HepG2 (cell line): ENCODE measurements around the gene GRIFIN. TPM values are rescaled to one million over a fixed set of nuclear protein-coding genes. Genes with fewer than 3 reads are reported as not detected.

Experiments
- ATAC-seq: fragments of 200-7000 bp; cut with Tn5 transposase; 3 replicates; pipeline ENCODE4 v1.9.1; 2020; ENCODE audit warnings: mild to moderate bottlenecking, moderate library complexity
- BruUV-seq: library from RNA; stranded (reverse); fragments of 400-500 nt; replicated peaks from 2 replicates; lab custom pipeline; 2021; lab: Mats Ljungman, UMichigan
- CTCF ChIA-PET: fragments of 300-600 bp; formaldehyde crosslinking; extraction: SDS; loops from one replicate; lab custom pipeline; 2021; ENCODE audit warnings: low total read pairs, inconsistent platforms, low intra/inter-chr PET ratio; lab: Yijun Ruan, JAX
- POLR2A ChIA-PET: fragments of 350-600 bp; sonication (Branson Sonifier 250); formaldehyde crosslinking; loops from one replicate; lab custom pipeline; 2020; ENCODE audit warnings: antibody characterized with exemption, inconsistent platforms; lab: Yijun Ruan, JAX
- DNase-seq: peaks from one replicate; pipeline ENCODE4 v3.0.0-alpha.2; 2015; ENCODE audit warnings: low spot score
- FAIRE-seq: peaks from 3 replicates; lab custom pipeline; 2011; peaks lifted over from hg19 to GRCh38; lab: Jason Lieb, UNC
- H2AFZ ChIP-seq: one replicate; pipeline ENCODE4 v1.6.1; 2011; ENCODE audit warnings: low read length, inconsistent platforms
- H3K27ac ChIP-seq: fragments of 300-600 bp; 3 replicates; pipeline ENCODE4 v1.8.0; 2011; ENCODE audit warnings: mixed run types, mild to moderate bottlenecking, mixed read lengths, low read length, inconsistent platforms; ENCODE audit not compliant: insufficient read depth; ENCODE audit errors: extremely low read length
- H3K27me3 ChIP-seq, 2 experiments: fragments of 200-600 bp in 1 of 2; 2 replicates in 1 of 2; 3 replicates in 1 of 2; pipeline versions ENCODE4 v1.6.0 to v1.8.0; 2011; ENCODE audit warnings: low read length in 2 of 2, mild to moderate bottlenecking in 2 of 2, moderate library complexity in 2 of 2, inconsistent platforms in 1 of 2; ENCODE audit not compliant: insufficient read depth in 2 of 2, control insufficient read depth in 1 of 2
- H3K36me3 ChIP-seq, 2 experiments: fragments of 200-600 bp in 1 of 2; replicated peaks in 1 of 2; 2 replicates in 1 of 2; 3 replicates in 1 of 2; pipeline versions ENCODE4 v1.5.1 to v1.8.0; 2011; ENCODE audit warnings: low read length in 2 of 2, inconsistent platforms in 1 of 2; ENCODE audit not compliant: insufficient read depth in 2 of 2, control insufficient read depth in 1 of 2
- H3K4me1 ChIP-seq: 2 replicates; pipeline ENCODE4 v1.5.1; 2012; ENCODE audit warnings: low read length, inconsistent platforms; ENCODE audit not compliant: insufficient read depth
- H3K4me2 ChIP-seq: 2 replicates; pipeline ENCODE4 v1.6.0; 2011; ENCODE audit warnings: low read depth, low read length, inconsistent platforms
- H3K4me3 ChIP-seq, 3 experiments: fragments of 200-600 bp in 1 of 3; sonication (generic), shearing (Covaris generic) in 1 of 3; replicated peaks in 1 of 3; 2 replicates each; pipeline ENCODE4 v1.5.1; 2011 to 2016; ENCODE audit warnings: low read length in 3 of 3, inconsistent platforms in 2 of 3, low read depth in 2 of 3, mild to moderate bottlenecking in 2 of 3, control low read depth in 1 of 3, mixed read lengths in 1 of 3; ENCODE audit not compliant: insufficient read depth in 1 of 3
- H3K79me2 ChIP-seq: one replicate; pipeline ENCODE4 v1.6.1; 2011; ENCODE audit warnings: low read length, inconsistent platforms; ENCODE audit not compliant: insufficient read depth
- H3K9ac ChIP-seq: 2 replicates; pipeline ENCODE4 v1.6.0; 2011; ENCODE audit warnings: mild to moderate bottlenecking, low read depth, low read length, inconsistent platforms; ENCODE audit not compliant: insufficient read depth
- H3K9me3 ChIP-seq: 2 replicates; pipeline ENCODE4 v1.5.1; 2012; ENCODE audit warnings: mild to moderate bottlenecking, low read length
- H4K20me1 ChIP-seq: 2 replicates; pipeline ENCODE4 v1.6.0; 2011; ENCODE audit warnings: inconsistent platforms, mild to moderate bottlenecking, low read length, moderate library complexity; ENCODE audit not compliant: insufficient read depth
- CREB1 ChIP-seq, 2 experiments: fragments of 450-650 bp in 1 of 2; IDR thresholded peaks; 2 replicates each; pipeline ENCODE4 v1.6.1; 2016 to 2017; ENCODE audit warnings: control low read depth in 1 of 2, mild to moderate bottlenecking in 1 of 2, missing compliant biosample characterization in 1 of 2, missing genetic modification characterization in 1 of 2
- KIAA2018 ChIP-seq: sonication (generic); formaldehyde crosslinking; IDR thresholded peaks from 2 replicates; pipeline ENCODE4 v1.5.0; 2020; ENCODE audit warnings: mild to moderate bottlenecking, missing genetic modification reagents, borderline replicate concordance
- MAFF ChIP-seq: IDR thresholded peaks from 2 replicates; pipeline ENCODE4 v1.6.1; 2011; ENCODE audit warnings: low read depth, low read length, improper control_type of control experiment
- MED8 ChIP-seq: sonication (generic); formaldehyde crosslinking; IDR thresholded peaks from 2 replicates; pipeline ENCODE4 v1.8.1; 2023; ENCODE audit warnings: mild to moderate bottlenecking, missing genetic modification reagents; ENCODE audit not compliant: insufficient replicate concordance
- NFYC ChIP-seq: IDR thresholded peaks from 2 replicates; pipeline ENCODE4 v1.6.1; 2016; ENCODE audit warnings: missing genetic modification reagents, missing compliant biosample characterization
- XRCC5 ChIP-seq: fragments of 200-400 bp; formaldehyde crosslinking; optimal IDR thresholded peaks from 2 replicates; pipeline ENCODE3; 2017; ENCODE audit warnings: mild to moderate bottlenecking, low read length
- ZNF235 ChIP-seq: sonication (generic); formaldehyde crosslinking; IDR thresholded peaks from 2 replicates; pipeline ENCODE4 v1.8.1; 2023; ENCODE audit warnings: mild to moderate bottlenecking, missing genetic modification reagents, borderline replicate concordance
- ZNF530 ChIP-seq: sonication (generic); formaldehyde crosslinking; IDR thresholded peaks from 2 replicates; pipeline ENCODE4 v1.5.0; 2020; ENCODE audit warnings: low read depth, mild to moderate bottlenecking, missing genetic modification reagents
- ZNF614 ChIP-seq: IDR thresholded peaks from 2 replicates; pipeline ENCODE4 v1.6.1; 2018; ENCODE audit warnings: missing biosample characterization, missing genetic modification reagents, inconsistent platforms, borderline replicate concordance
- ZNF670 ChIP-seq: sonication (generic); formaldehyde crosslinking; IDR thresholded peaks from 2 replicates; pipeline ENCODE4 v1.8.0; 2022; ENCODE audit warnings: mild to moderate bottlenecking, missing genetic modification reagents, borderline replicate concordance
- ZSCAN31 ChIP-seq: sonication (generic); formaldehyde crosslinking; IDR thresholded peaks from 2 replicates; pipeline ENCODE4 v1.5.0; 2020; ENCODE audit warnings: low read depth, mild to moderate bottlenecking, missing genetic modification reagents
- WGBS: methylation state at CpG from one replicate; pipeline ENCODE4 v1.1.6; 2017; ENCODE audit warnings: low lambda C conversion rate; 5-methylcytosine and 5-hydroxymethylcytosine counted together
- in situ Hi-C: cut with HindIII; loops from 2 replicates; pipeline ENCODE4 v1.10.0; 2017; ENCODE audit warnings: low pct_unique_long_range_greater_than_20kb; ENCODE audit not compliant: extremely low pct_ligation_motif_present
- intact Hi-C: fragments of 100-400 bp; cut with micrococcal nuclease; formaldehyde crosslinking; loops from one replicate; pipeline ENCODE4 v1.10.0; 2022; ENCODE audit not compliant: unreplicated experiment
- polyA plus RNA-seq, 8 experiments: library from polyadenylated mRNA; depleted of rRNA in 3 of 8; stranded (reverse) in 7 of 8; unstranded in 1 of 8; fragments of >200 nt; fragmentation: Illumina TruSeq in 4 of 8; extraction: Trizol in 4 of 8; gene quantifications; 2 replicates each; pipeline versions ENCODE4 v1.2.1 to v1.2.3, GENCODE V29; 2011 to 2016; ENCODE audit warnings: low read depth in 4 of 8, missing spikeins in 1 of 8, mixed read lengths in 1 of 8; ENCODE audit not compliant: insufficient read depth in 1 of 8
- total RNA-seq, 5 experiments: library from RNA; depleted of rRNA; stranded (reverse); fragments of >200 nt; fragmentation: Illumina TruSeq; extraction: Trizol; gene quantifications; 2 replicates each; pipeline ENCODE4 v1.2.3, GENCODE V29; 2016; ENCODE audit warnings: low read depth in 1 of 5
- TF ChIP-seq, protein P1 (sequence below): fragments of 450-650 bp; IDR thresholded peaks from 2 replicates; pipeline ENCODE4 v1.6.1; 2016

The GRIFIN gene
- total and polyA plus RNA-seq, 2 of the 13 experiments (the other 11 are each of a cell fraction or from before 2014, with no cell fraction given): not detected

DNA sequence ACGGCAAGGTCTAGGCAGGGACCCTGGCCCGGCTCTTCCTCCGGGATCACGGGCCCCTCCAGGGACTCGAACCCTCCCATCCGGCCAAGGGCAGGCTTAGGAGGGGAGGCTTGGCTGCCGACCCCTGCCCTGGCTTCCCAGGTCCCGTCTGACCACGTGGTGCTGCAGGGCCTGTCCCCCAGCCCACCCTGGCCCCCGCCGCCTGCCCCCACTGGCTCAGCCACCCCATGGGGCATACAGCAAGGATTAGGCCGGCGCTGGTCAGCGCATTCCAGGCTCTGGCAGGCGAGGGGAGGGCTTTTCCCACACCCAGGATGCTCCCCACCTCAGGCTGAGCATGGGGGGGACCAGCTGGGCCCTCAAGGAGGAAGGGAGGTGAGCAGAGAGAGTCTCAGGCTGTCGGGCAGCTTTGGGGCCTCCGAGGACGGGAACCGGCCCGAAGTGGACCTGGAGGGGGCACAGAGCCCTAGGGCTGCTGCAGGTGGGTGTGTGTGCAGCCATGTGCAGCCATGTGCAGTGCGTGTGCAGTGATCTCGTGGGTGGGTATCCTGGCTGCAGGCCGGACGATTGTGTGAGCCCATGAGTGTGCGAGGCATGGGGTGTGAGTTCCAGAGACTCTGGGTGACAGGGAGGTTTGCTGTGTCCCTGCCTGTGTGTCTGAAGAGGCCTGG is 713 bp upstream of the GRIFIN start:
- 53% methylated on average over 15 of the region's 25 CpGs for WGBS
- Histone ChIP-seq H3K4me2 (no peak overlapping the region), H3K4me3 (no peak overlapping the region), H4K20me1 (no peaks in the 10 kb centered on the region), H3K4me1 (peaks cover 38% of the 10 kb centered on the region), H3K27ac (no peak overlapping the region), H3K27me3 (peaks cover 16 to 63% of the 10 kb centered on the region in 2 experiments), H3K36me3 (no peaks in the 10 kb centered on the region), H3K9ac (no peak overlapping the region), H2AFZ (no peak overlapping the region), H3K79me2 (no peaks in the 10 kb centered on the region), H3K9me3 (no peaks in the 10 kb centered on the region)
- DNase-seq (no peak), ATAC-seq (no peak), FAIRE-seq (no peak)
- ChIA-PET POLR2A (no interaction called here), CTCF (interaction anchor here (0.6 kb wide), 1 partner anchor 813 kb away, joined by 3 read pairs; no protein-coding TSS in a partner anchor)
- intact Hi-C loops (loop anchor here (5.0 to 10.0 kb wide), 2 partner anchors 45 to 88 kb away; no protein-coding TSS in a partner anchor), in situ Hi-C loops (no loop called here)
- BruUV-seq: no TSS peak
- TF ChIP-seq CREB1 (IDR thresholded peaks at IDR 0.05): no peak
- no peak for TF ChIP-seq CREB1 (CRISPR knock-in tag; IDR thresholded peaks at IDR 0.05)
- no peak for TF ChIP-seq ZNF530 (CRISPR knock-in tag)
- TF ChIP-seq MAFF: no peak
- TF ChIP-seq ZSCAN31 (CRISPR knock-in tag): no peak
- no peak for TF ChIP-seq ZNF614 (CRISPR knock-in tag)
- no peak for TF ChIP-seq KIAA2018 (CRISPR knock-in tag)
- TF ChIP-seq ZNF670 (CRISPR knock-in tag): no peak
- no peak for TF ChIP-seq NFYC (CRISPR knock-in tag)
- TF ChIP-seq XRCC5: no peak
- no peak for TF ChIP-seq ZNF235
- TF ChIP-seq, protein P1, sequence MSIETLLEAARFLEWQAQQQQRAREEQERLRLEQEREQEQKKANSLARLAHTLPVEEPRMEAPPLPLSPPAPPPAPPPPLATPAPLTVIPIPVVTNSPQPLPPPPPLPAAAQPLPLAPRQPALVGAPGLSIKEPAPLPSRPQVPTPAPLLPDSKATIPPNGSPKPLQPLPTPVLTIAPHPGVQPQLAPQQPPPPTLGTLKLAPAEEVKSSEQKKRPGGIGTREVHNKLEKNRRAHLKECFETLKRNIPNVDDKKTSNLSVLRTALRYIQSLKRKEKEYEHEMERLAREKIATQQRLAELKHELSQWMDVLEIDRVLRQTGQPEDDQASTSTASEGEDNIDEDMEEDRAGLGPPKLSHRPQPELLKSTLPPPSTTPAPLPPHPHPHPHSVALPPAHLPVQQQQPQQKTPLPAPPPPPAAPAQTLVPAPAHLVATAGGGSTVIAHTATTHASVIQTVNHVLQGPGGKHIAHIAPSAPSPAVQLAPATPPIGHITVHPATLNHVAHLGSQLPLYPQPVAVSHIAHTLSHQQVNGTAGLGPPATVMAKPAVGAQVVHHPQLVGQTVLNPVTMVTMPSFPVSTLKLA: no peak
- no peak for TF ChIP-seq MED8 (CRISPR knock-in tag)
